Activated CD8-positive, alpha-beta memory T cell treated with anti-CD3 and anti-CD28 coated beads for 4 hours (primary cell): ENCODE data around the gene BRD4.

Source experiments
- DNase-seq, 2 donors: peaks; one replicate each; pipeline ENCODE4 v3.0.0-alpha.2; 2020; ENCODE audit warnings: low read depth in 2 of 2

The BRD4 gene

GRCh38 chr19:15313649-15314279 lies 18.6 kb downstream of the BRD4 start:
- DNase-seq, result no peak

GRCh38 chr19:15307169-15307568 lies 25.2 kb downstream of the BRD4 start:
- no peak for DNase-seq

GRCh38 chr19:15305582-15306334 lies 26.6 kb downstream of the BRD4 start:
- DNase-seq, result no peak

GRCh38 chr19:15304140-15304705 lies 28.1 kb downstream of the BRD4 start:
- DNase-seq, result no peak

- no peak for DNase-seq
Observed at GRCh38 chr19:15303105-15303780, 29.1 kb downstream of the BRD4 start.

- no peak for DNase-seq
Observed at GRCh38 chr19:15300533-15301197, 31.7 kb downstream of the BRD4 start.

- no peak for DNase-seq
Observed at GRCh38 chr19:15299568-15300409, 32.5 kb downstream of the BRD4 start.

GRCh38 chr19:15298847-15299567 lies 33.3 kb downstream of the BRD4 start:
- no peak for DNase-seq

- DNase-seq, result no peak
Observed at GRCh38 chr19:15297416-15298224, 34.7 kb downstream of the BRD4 start.

- no peak for DNase-seq
Observed at GRCh38 chr19:15296841-15297415, 35.4 kb downstream of the BRD4 start.

- DNase-seq, result no peak
Observed at GRCh38 chr19:15296353-15296752, 36.0 kb downstream of the BRD4 start.

GRCh38 chr19:15294561-15294990 lies 37.8 kb downstream of the BRD4 start:
- no peak for DNase-seq

GRCh38 chr19:15293781-15294491 lies 38.4 kb downstream of the BRD4 start:
- DNase-seq, result no peak

GRCh38 chr19:15292847-15293582 lies 39.3 kb downstream of the BRD4 start:
- DNase-seq, result no peak

- DNase-seq, result no peak
Observed at GRCh38 chr19:15292140-15292539, 40.2 kb downstream of the BRD4 start.

GRCh38 chr19:15291548-15292021 lies 40.8 kb downstream of the BRD4 start:
- no peak for DNase-seq

GRCh38 chr19:15291089-15291488 lies 41.2 kb downstream of the BRD4 start:
- DNase-seq, result no peak

- no peak for DNase-seq
Observed at GRCh38 chr19:15290166-15290565, 42.2 kb downstream of the BRD4 start.
